Measurements from ENCODE around the gene RPLP1. TPM values are rescaled to one million over a fixed set of nuclear protein-coding genes. Genes with fewer than 3 reads are reported as not detected.

The RPLP1 gene
- total RNA-seq (10 to 100 TPM; 45.2 to 69.6 TPM), polyA plus RNA-seq (100 to 1,000 TPM; 568 to 765 TPM)

GRCh38 chr15:69452692-69453521 is at the start of gene RPLP1:
Gene RPLP1, plus strand, starts transcription at chr15:69452818. Its CDS starts 131 bp downstream, at chr15:69452949.
- H3K9me3 ChIP-seq (ENCODE audit: control insufficient read depth in 4 of 4, low read length in 3 of 4): no peaks in the 10 kb centered on the region
- peaks cover 3 to 18% (median 12%) of the 10 kb centered on the region in 4 donors for H3K36me3 ChIP-seq (ENCODE audit: control insufficient read depth in 4 of 4, insufficient read depth in 3 of 4, low read depth in 1 of 4, low read length in 3 of 4)
- peaks cover 4 to 28% (median 21%) of the 10 kb centered on the region in 4 donors for H3K4me1 ChIP-seq (ENCODE audit: control insufficient read depth in 4 of 4, insufficient read depth in 4 of 4, low read length in 3 of 4)
- TF ChIP-seq FOXA1 (IDR thresholded peaks at IDR 0.05) (no peak), RXRA (IDR thresholded peaks at IDR 0.05) (no peak), TAF1 (conservative IDR thresholded peaks at IDR 0.05) (peak; percentile 100), RAD21 (IDR thresholded peaks at IDR 0.05) (peak in 1 of 2 donors; percentile 7), ZBTB33 (IDR thresholded peaks at IDR 0.05) (no peak), EGR1 (IDR thresholded peaks at IDR 0.05; ENCODE audit: low read depth in 2 of 2) (no peak), GABPA (IDR thresholded peaks at IDR 0.05 in 1 of 2, conservative IDR thresholded peaks at IDR 0.05 in 1 of 2) (peak in 1 of 2 donors; percentile 77), CTCF (IDR thresholded peaks at IDR 0.05; ENCODE audit: low read depth, low read length, missing input control) (no peak), HNF4A (conservative IDR thresholded peaks at IDR 0.05) (no peak), REST (IDR thresholded peaks at IDR 0.05) (peak; percentile 96), FOXA2 (IDR thresholded peaks at IDR 0.05) (no peak), YY1 (IDR thresholded peaks at IDR 0.05) (no peak), SP1 (IDR thresholded peaks at IDR 0.05) (no peak), JUND (IDR thresholded peaks at IDR 0.05) (peak in 1 of 2 donors; percentile 9), MAX (IDR thresholded peaks at IDR 0.05) (peak; percentile 27), HNF4G (IDR thresholded peaks at IDR 0.05) (no peak), NR2F2 (IDR thresholded peaks at IDR 0.05) (no peak), ATF3 (IDR thresholded peaks at IDR 0.05) (no peak)
- under 1% methylated on average over 77 of the region's 77 CpGs for WGBS
- H3K27me3 ChIP-seq (ENCODE audit: control insufficient read depth in 4 of 4, insufficient read depth in 4 of 4, low read length in 3 of 4): no peaks in the 10 kb centered on the region
- peak within 1 kb of the TSS; percentile 88 to 90 for H3K9ac ChIP-seq (ENCODE audit: low read depth in 1 of 2, low read length in 2 of 2)
- peak; percentile 95 for DNase-seq (ENCODE audit: low spot score)
- peak within 1 kb of the TSS; percentile 76 to 94 (median 77) for H3K4me3 ChIP-seq (ENCODE audit: low read depth in 1 of 3, low read length in 3 of 3)
- peak within 1 kb of the TSS; percentile 82 to 94 for H3K27ac ChIP-seq (ENCODE audit: low read depth in 1 of 2, low read length in 2 of 2)
